Measurements from ENCODE around the gene GRXCR2. TPM values are rescaled to one million over a fixed set of nuclear protein-coding genes. Genes with fewer than 3 reads are reported as not detected.
"Not testable (repeated sequence)": the region's sequence is repeated elsewhere in the genome, so short reads cannot be mapped to it uniquely, and the experiment has no call there.

The GRXCR2 gene
- not detected in 2 replicates for total RNA-seq (2014; rRNA removed; shearing (Covaris generic))

GRCh38 chr5:145872914-145873313 is at the start of gene GRXCR2:
Gene GRXCR2 (minus strand): TSS chr5:145873014. CDS start chr5:145872968, 46 bp downstream.
- DNase-seq (ENCODE audit: low spot score), result no peak

GRCh38 chr5:145922059-145922458 is 49.2 kb upstream of the GRXCR2 start:
- no peak for DNase-seq (ENCODE audit: low spot score)

GRCh38 chr5:145921211-145921610 is 48.4 kb upstream of the GRXCR2 start:
- DNase-seq (ENCODE audit: low spot score), result no peak

GRCh38 chr5:145920542-145921210 is 47.9 kb upstream of the GRXCR2 start:
- DNase-seq (ENCODE audit: low spot score), result no peak

GRCh38 chr5:145919413-145919812 is 46.6 kb upstream of the GRXCR2 start:
- DNase-seq (ENCODE audit: low spot score), result no peak

- no peak for DNase-seq (ENCODE audit: low spot score)
These were observed 45.6 kb upstream of the GRXCR2 start for GRCh38 chr5:145918397-145918796.

- DNase-seq (ENCODE audit: low spot score), result no peak
These were observed 44.5 kb upstream of the GRXCR2 start for GRCh38 chr5:145917288-145917687.

- no peak for DNase-seq (ENCODE audit: low spot score)
These were observed 43.3 kb upstream of the GRXCR2 start for GRCh38 chr5:145915970-145916638.

GRCh38 chr5:145913701-145914100 is 40.9 kb upstream of the GRXCR2 start:
- DNase-seq (ENCODE audit: low spot score), result no peak

- no peak for DNase-seq (ENCODE audit: low spot score)
These were observed 39.8 kb upstream of the GRXCR2 start for GRCh38 chr5:145912594-145912993.

- DNase-seq (ENCODE audit: low spot score), result no peak
These were observed 39.2 kb upstream of the GRXCR2 start for GRCh38 chr5:145912019-145912418.

GRCh38 chr5:145911164-145911563 is 38.4 kb upstream of the GRXCR2 start:
- DNase-seq (ENCODE audit: low spot score), result no peak

GRCh38 chr5:145908206-145908960 is 35.6 kb upstream of the GRXCR2 start:
- no peak for DNase-seq (ENCODE audit: low spot score)

GRCh38 chr5:145906401-145906800 is 33.6 kb upstream of the GRXCR2 start:
- DNase-seq (ENCODE audit: low spot score), result no peak

GRCh38 chr5:145904743-145905142 is 31.9 kb upstream of the GRXCR2 start:
- DNase-seq (ENCODE audit: low spot score), result no peak

- no peak for DNase-seq (ENCODE audit: low spot score)
These were observed 31.1 kb upstream of the GRXCR2 start for GRCh38 chr5:145903867-145904266.

- no peak for DNase-seq (ENCODE audit: low spot score)
These were observed 30.3 kb upstream of the GRXCR2 start for GRCh38 chr5:145903113-145903512.

- no peak for DNase-seq (ENCODE audit: low spot score)
These were observed 29.6 kb upstream of the GRXCR2 start for GRCh38 chr5:145902421-145902820.

GRCh38 chr5:145898171-145898570 is 25.4 kb upstream of the GRXCR2 start:
- DNase-seq (ENCODE audit: low spot score), result no peak

GRCh38 chr5:145891378-145891777 is 18.6 kb upstream of the GRXCR2 start:
- not testable (repeated sequence) for DNase-seq (ENCODE audit: low spot score)

- no peak for DNase-seq (ENCODE audit: low spot score)
These were observed 16.8 kb upstream of the GRXCR2 start for GRCh38 chr5:145889611-145890010.

- DNase-seq (ENCODE audit: low spot score), result peak; percentile 51
These were observed 15.3 kb upstream of the GRXCR2 start for GRCh38 chr5:145887976-145888574.

Measured in H4 (cell line).